Measurements from ENCODE around the gene ASPSCR1.

GRCh38 chr17:82024859-82025258, 47.4 kb downstream of the ASPSCR1 start:
- no peak for TF ChIP-seq CTCF (conservative IDR thresholded peaks at IDR 0.05)
- no peak for TF ChIP-seq EZH2 (IDR thresholded peaks at IDR 0.05; ENCODE audit: low read depth)
